Thyroid gland (tissue), 4 donors: Measurements from ENCODE around the gene ZBTB16.

ENCODE experiments used
- CTCF ChIP-seq, 6 experiments: fragments of 200-600 bp in 3 of 6; fragments of 450-650 bp in 3 of 6; sonication (generic) in 3 of 6; IDR thresholded peaks; one replicate each; pipeline ENCODE4 v1.5.1; 2016 to 2019; ENCODE audit warnings: antibody characterized with exemption in 6 of 6, mild to moderate bottlenecking in 2 of 6, inconsistent platforms in 1 of 6, moderate library complexity in 1 of 6
- POLR2A ChIP-seq, 2 donors: fragments of 450-650 bp; IDR thresholded peaks; one replicate each; pipeline ENCODE4 v1.6.1; 2017; ENCODE audit warnings: antibody characterized with exemption in 2 of 2, mild to moderate bottlenecking in 2 of 2, moderate library complexity in 1 of 2

- TF ChIP-seq POLR2A (IDR thresholded peaks at IDR 0.05) (no peak), CTCF (IDR thresholded peaks at IDR 0.05) (no peak)
These were observed 132.4 kb downstream of the ZBTB16 start for GRCh38 chr11:114191893-114192292.
